Central memory CD8-positive, alpha-beta T cell (primary cell): ENCODE data around the gene SPATA31E1.
"Not testable (repeated sequence)": the region's sequence is repeated elsewhere in the genome, so short reads cannot be mapped to it uniquely, and the experiment has no call there.

Experiments
- ATAC-seq: fragments of 150-1000 bp; cut with Tn5 transposase; replicated peaks from 2 replicates; pipeline ENCODE4 v1.10.0; 2022; ENCODE audit warnings: mild to moderate bottlenecking, moderate FRiP score, moderate number of reproducible peaks; ENCODE audit not compliant: poor library complexity, severe bottlenecking; ENCODE audit errors: extremely low read depth
- DNase-seq, 2 donors: peaks; one replicate each; pipeline ENCODE4 v3.0.0; 2021; ENCODE audit warnings: low spot score in 2 of 2
- H3K27ac Mint-ChIP-seq: one replicate; pipeline ENCODE4 v1.8.0; 2022; ENCODE audit warnings: low read depth, mild to moderate bottlenecking, moderate library complexity, mixed read lengths
- H3K27me3 Mint-ChIP-seq: one replicate; pipeline ENCODE4 v1.8.0; 2022; ENCODE audit warnings: mixed read lengths
- H3K36me3 Mint-ChIP-seq: one replicate; pipeline ENCODE4 v1.8.0; 2022; ENCODE audit warnings: mild to moderate bottlenecking, moderate library complexity, mixed read lengths; ENCODE audit not compliant: insufficient read depth
- H3K4me1 Mint-ChIP-seq: one replicate; pipeline ENCODE4 v1.8.0; 2022; ENCODE audit warnings: mixed read lengths
- H3K4me3 Mint-ChIP-seq: one replicate; pipeline ENCODE4 v1.8.0; 2022; ENCODE audit warnings: mild to moderate bottlenecking, moderate library complexity, mixed read lengths
- H3K9me3 Mint-ChIP-seq: one replicate; pipeline ENCODE4 v1.8.0; 2022; ENCODE audit warnings: mixed read lengths

The SPATA31E1 gene

DNA sequence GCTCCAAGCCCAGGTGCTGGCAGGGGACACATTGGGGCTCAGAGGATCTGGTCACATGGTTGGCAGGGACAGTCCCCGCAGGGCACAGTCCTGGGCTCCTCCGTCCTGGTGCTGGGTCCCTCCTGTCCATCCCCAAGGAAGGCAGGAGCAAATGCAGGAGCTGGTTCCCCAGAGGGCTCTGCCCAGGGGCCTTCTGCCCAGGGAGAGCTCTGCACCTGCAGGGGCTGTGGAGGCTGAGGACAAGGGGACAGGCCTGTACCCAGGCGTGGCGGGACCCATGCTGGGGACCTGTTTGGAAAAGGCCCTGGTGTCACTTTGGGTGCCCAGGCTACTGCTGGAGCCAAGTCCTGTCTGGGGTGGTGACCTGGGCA lies 7.2 kb downstream of the SPATA31E1 start:
- Mint-ChIP-seq H3K4me1 (no peaks in the 10 kb centered on the region), H3K9me3 (no peaks in the 10 kb centered on the region), H3K36me3 (no peaks in the 10 kb centered on the region), H3K4me3 (no peak overlapping the region), H3K27me3 (peaks cover 45% of the 10 kb centered on the region), H3K27ac (no peak overlapping the region)
- no peak for DNase-seq
- no peak for ATAC-seq

DNA sequence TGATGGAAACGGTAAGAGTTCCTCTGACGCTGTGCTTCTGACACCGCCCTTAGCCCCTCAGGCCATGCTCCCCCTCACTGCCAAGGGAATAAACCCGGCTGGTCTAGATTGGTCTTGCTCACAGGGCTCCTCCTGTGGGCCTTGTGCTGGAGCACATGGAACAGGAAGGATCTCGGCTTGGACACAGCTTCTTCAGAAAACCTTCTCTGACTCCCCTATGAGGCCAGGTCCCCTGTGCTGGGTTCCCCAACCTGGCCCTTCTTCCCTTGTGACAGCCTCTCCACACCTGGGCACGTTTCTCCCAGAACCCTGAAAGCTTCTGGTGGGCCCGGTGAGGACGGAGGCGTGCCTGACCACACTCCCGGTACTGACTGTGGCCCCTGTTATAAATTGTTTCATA lies 8.2 kb downstream of the SPATA31E1 start:
- H3K4me3 Mint-ChIP-seq: no peak overlapping the region
- no peaks in the 10 kb centered on the region for H3K4me1 Mint-ChIP-seq
- H3K9me3 Mint-ChIP-seq: no peaks in the 10 kb centered on the region
- peaks cover 41% of the 10 kb centered on the region for H3K27me3 Mint-ChIP-seq
- ATAC-seq (no peak), DNase-seq (no peak)
- H3K36me3 Mint-ChIP-seq: no peaks in the 10 kb centered on the region
- H3K27ac Mint-ChIP-seq: no peak overlapping the region

DNA sequence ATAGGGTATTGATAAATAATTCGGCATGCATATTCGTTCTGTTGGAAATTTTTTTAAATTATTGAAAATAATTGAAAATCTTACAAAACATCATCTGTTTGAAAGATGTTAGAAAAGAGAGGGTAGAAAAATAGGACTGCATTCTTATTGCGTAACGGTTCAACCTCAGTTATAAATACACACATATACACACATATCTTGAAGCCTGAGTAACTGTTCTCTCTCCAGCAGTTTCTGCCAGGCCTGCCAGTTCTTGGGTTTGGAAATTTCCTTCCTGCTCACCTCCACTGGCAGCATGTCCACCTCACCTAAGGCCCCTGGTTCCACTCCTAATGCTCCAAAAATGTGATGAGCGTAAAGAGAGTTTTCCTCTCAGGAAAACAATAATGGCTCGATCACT lies 9.1 kb downstream of the SPATA31E1 start:
- peaks cover 32% of the 10 kb centered on the region for H3K27me3 Mint-ChIP-seq
- no peak for DNase-seq

DNA sequence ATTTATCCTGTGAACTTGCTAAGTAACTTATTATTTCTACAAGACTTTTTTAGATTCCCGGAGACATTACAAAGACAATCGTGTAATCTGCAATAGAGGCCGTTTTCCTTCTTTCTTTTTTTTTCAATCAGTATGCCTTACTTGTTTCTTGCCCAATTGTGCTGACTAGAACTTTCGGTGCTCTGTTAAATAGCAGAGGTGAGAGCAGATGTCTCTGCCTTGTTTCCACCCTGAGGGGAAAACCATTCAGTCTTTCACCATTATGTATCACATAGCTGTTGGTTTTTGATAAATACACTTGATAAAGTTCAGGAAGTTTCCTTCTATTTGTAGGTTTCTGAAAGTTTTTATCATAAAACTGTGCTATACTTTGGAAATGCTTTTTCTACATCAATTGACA lies 10.3 kb downstream of the SPATA31E1 start:
- H3K4me3 Mint-ChIP-seq: no peak overlapping the region
- no peak overlapping the region for H3K27ac Mint-ChIP-seq
- H3K4me1 Mint-ChIP-seq: no peaks in the 10 kb centered on the region
- no peaks in the 10 kb centered on the region for H3K9me3 Mint-ChIP-seq
- ATAC-seq (no peak), DNase-seq (no peak)
- H3K27me3 Mint-ChIP-seq: peaks cover 28% of the 10 kb centered on the region
- no peaks in the 10 kb centered on the region for H3K36me3 Mint-ChIP-seq

More for the DNA sequence above, 9.1 kb downstream of the SPATA31E1 start:
- Mint-ChIP-seq H3K4me3 (no peak overlapping the region), H3K27ac (no peak overlapping the region), H3K4me1 (no peaks in the 10 kb centered on the region), H3K9me3 (no peaks in the 10 kb centered on the region), H3K36me3 (no peaks in the 10 kb centered on the region)
- no peak for ATAC-seq

DNA sequence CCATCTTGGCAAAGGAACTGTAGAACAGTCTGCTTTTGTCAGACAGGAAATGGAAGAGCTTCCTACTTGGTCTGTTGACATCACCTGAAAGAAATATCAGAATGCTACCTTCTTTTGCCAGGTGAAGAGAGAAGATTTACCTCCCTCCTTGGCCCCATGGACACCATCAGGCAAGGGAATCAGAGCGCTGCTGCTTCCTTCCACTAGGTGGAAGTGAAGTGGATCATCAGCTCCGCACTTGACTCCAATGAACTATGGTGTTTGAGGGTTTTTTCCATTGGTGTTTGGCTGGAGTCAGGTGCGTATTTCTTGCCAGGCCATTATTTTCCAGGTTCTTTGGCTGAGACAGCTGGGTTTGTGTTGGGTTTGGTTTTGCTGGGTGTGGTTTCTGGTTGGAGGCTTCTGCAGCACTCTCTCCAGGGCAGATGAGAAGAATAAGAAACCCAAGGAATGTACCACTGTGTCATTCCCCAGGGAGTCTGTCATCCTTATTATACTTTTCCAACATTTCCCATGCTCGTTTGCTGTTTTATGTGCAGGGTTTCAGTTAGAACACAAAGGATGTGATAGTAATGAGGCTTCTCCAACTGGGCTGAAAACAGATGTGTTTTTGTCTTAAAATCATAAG lies 12.4 kb downstream of the SPATA31E1 start:
- no peak overlapping the region for H3K4me3 Mint-ChIP-seq
- H3K36me3 Mint-ChIP-seq: no peaks in the 10 kb centered on the region
- H3K27me3 Mint-ChIP-seq: peaks cover 49% of the 10 kb centered on the region
- DNase-seq (no peak), ATAC-seq (no peak)
- no peaks in the 10 kb centered on the region for H3K4me1 Mint-ChIP-seq
- H3K9me3 Mint-ChIP-seq: no peaks in the 10 kb centered on the region
- H3K27ac Mint-ChIP-seq: no peak overlapping the region

DNA sequence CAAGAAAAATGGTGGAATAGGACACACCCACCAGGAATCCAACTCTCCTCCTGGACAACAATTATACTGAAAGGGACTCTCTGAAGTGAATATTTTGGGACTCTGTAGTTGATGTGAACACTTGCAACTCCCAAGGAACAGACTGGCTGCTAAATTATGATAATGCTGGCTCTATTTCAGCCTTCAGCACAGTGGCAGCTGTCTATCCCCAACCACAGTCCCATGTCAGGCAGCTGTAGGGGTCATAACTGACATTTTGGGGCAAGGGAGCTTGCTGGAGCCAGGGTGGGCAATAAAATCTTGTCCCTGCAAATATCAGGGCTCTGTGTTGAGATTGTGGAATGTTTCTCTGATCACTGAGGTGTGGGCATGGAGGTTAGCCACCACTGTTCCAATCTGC lies 14.2 kb downstream of the SPATA31E1 start:
- DNase-seq (no peak), ATAC-seq (no peak)
- Mint-ChIP-seq H3K9me3 (peaks cover 6% of the 10 kb centered on the region), H3K27ac (no peak overlapping the region), H3K4me1 (no peaks in the 10 kb centered on the region), H3K4me3 (no peak overlapping the region), H3K27me3 (peaks cover 42% of the 10 kb centered on the region), H3K36me3 (no peaks in the 10 kb centered on the region)

DNA sequence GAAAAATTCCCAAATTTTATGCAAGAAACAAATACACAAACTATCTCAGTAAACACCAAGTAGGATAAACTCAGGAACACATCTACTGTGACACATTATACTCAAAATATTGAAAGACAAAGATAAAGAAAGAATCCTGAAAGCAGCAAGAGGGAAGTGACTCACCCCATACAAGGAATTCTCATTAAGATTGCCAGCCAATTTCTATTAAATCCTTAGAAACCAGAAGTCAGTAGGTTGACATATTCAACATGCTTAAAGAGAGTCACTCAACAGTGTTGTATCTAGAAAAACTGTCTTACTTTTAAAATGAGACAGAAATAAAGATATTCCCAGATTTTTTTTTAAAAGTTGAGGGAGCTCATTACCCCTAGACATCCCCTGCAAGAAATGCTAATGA lies 15.5 kb downstream of the SPATA31E1 start:
- no peaks in the 10 kb centered on the region for H3K36me3 Mint-ChIP-seq
- no peaks in the 10 kb centered on the region for H3K4me1 Mint-ChIP-seq
- ATAC-seq: no peak
- peaks cover 45% of the 10 kb centered on the region for H3K27me3 Mint-ChIP-seq
- H3K4me3 Mint-ChIP-seq: no peak overlapping the region
- H3K27ac Mint-ChIP-seq: no peak overlapping the region
- DNase-seq: no peak
- H3K9me3 Mint-ChIP-seq: peaks cover 8% of the 10 kb centered on the region

DNA sequence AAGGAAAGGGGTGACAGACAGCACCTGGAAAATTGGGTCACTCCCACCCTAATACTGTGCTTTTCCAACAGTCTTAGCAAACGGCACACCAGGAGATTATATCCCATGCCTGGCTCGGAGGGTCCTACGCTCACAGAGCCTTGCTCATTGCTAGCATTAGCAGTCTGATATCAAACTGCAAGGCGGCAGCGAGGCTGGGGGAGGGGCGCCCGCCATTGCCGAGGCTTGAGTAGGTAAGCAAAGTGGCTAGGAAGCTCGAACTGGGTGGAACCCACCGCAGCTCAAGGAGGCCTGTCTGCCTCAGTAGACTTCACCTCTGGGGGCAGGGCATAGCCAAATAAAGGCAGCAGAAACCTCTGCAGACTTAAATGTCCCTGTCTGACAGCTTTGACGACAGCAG lies 19.7 kb downstream of the SPATA31E1 start:
- not testable (repeated sequence) for ATAC-seq, H3K4me1 Mint-ChIP-seq, H3K4me3 Mint-ChIP-seq, H3K27ac Mint-ChIP-seq, DNase-seq, H3K36me3 Mint-ChIP-seq
- H3K27me3 Mint-ChIP-seq: peaks cover 52% of the 10 kb centered on the region
- peaks cover 22% of the 10 kb centered on the region for H3K9me3 Mint-ChIP-seq

DNA sequence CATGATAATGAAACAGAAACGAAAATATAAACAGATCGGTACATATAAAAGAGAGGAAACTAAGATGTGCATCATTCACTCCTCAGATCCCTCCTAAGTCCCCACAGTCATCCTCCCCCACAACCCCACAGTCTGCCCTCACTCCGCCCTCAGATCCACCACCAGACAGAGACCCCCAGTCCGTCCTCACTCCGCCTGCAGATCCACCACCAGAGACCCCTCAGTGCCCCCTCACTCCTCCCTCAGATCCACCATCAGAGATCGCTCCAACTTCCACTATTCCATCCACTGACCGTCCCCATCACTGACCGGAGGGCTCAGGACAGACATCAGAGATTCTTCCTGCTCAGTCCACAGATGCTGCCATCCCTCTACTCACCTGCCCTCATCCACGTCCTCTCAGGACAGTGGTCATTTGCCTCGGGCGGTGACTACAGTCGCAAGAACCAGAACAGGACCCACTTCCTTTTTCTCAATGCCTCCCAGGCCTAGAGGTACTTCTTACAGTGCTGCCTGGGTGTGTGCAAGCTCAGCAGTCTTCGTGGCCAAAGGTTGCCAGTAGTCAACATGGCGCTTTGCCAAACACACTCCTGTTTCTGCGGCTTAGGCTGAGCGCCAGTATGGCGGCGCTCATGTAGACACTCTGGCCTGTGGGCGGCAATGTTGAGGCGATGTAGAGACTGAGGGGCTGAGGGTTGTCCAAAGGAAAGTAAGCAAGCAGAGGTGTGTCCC lies 26.8 kb downstream of the SPATA31E1 start:
- peaks cover 6% of the 10 kb centered on the region for H3K9me3 Mint-ChIP-seq
- H3K4me3 Mint-ChIP-seq: no peak overlapping the region
- H3K27ac Mint-ChIP-seq: no peak overlapping the region
- no peaks in the 10 kb centered on the region for H3K36me3 Mint-ChIP-seq
- ATAC-seq: no peak
- no peaks in the 10 kb centered on the region for H3K4me1 Mint-ChIP-seq
- no peak for DNase-seq
- peaks cover 31% of the 10 kb centered on the region for H3K27me3 Mint-ChIP-seq

DNA sequence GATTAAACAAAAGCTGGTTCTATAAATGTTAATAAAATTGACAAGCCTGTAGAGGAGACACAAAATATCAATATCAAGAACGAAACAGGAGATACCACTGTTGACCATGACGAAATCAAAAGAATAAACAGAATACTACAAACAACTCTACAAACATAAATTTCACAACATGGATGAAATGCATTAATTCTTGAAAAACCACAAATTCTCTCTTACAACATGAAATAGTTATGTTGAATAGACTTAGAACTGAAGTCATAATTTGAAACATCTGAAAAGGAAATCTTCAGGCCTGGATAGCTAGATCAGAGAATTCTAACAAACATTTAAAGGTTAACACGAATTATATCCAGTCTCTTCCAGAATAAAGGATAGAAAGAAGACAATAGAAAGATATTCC lies 28.1 kb downstream of the SPATA31E1 start:
- ATAC-seq: no peak

DNA sequence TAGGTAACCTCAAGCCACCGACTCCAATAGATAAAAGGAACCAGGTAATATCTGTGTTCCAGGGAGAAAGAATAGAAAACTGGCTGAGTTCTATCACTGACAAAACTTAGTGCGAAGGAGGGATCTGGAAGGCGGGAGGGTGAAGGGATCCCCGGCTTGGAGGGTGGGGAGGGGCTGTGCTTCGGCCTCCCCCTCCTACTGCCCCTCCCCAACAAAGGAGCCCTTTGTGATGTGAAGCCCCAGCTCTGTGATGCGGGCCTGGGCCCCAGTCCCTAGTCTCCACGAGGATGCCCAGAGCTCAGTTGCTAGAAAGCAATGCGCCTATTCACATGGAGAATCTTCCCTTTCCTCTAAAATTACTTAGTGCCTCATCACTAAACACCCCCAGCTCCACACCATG lies 35.0 kb downstream of the SPATA31E1 start, which contains the start of gene SPATA31C1:
Gene SPATA31C1 (plus strand): TSS at position 301 of the 400 bp plus-strand sequence.
- not testable (repeated sequence) for H3K4me1 Mint-ChIP-seq

More for the DNA sequence above, 28.1 kb downstream of the SPATA31E1 start:
- Mint-ChIP-seq H3K36me3 (no peaks in the 10 kb centered on the region), H3K27me3 (peaks cover 20% of the 10 kb centered on the region), H3K9me3 (no peaks in the 10 kb centered on the region), H3K4me3 (no peak overlapping the region), H3K27ac (no peak overlapping the region), H3K4me1 (no peaks in the 10 kb centered on the region)
- DNase-seq: no peak

DNA sequence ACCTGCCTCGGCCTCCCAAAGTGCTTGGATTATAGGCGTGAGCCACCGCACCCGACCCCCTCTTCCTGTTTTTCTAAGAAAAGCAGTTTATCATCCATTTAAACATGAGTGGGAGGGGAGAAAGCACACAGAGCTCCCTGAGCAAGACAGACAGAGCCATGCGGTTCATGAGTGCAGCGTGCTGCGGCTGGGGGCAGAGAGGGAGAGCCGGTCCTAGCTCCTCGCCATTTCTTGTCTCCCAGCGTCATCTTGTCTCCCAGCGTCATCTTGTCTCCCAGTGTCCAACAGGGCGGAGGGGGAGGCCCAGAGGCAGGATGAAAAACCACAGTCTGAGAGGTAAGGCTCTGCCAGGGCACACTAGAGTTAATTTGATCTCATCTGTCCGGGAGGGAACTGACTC lies 36.3 kb downstream of the SPATA31E1 start:
- not testable (repeated sequence) for H3K4me3 Mint-ChIP-seq, H3K27ac Mint-ChIP-seq, H3K36me3 Mint-ChIP-seq, ATAC-seq, H3K9me3 Mint-ChIP-seq, DNase-seq, H3K4me1 Mint-ChIP-seq, H3K27me3 Mint-ChIP-seq

More for the DNA sequence above, 35.0 kb downstream of the SPATA31E1 start, which contains the start of gene SPATA31C1:
- not testable (repeated sequence) for H3K27me3 Mint-ChIP-seq, H3K9me3 Mint-ChIP-seq, DNase-seq, H3K36me3 Mint-ChIP-seq, H3K27ac Mint-ChIP-seq, ATAC-seq, H3K4me3 Mint-ChIP-seq

DNA sequence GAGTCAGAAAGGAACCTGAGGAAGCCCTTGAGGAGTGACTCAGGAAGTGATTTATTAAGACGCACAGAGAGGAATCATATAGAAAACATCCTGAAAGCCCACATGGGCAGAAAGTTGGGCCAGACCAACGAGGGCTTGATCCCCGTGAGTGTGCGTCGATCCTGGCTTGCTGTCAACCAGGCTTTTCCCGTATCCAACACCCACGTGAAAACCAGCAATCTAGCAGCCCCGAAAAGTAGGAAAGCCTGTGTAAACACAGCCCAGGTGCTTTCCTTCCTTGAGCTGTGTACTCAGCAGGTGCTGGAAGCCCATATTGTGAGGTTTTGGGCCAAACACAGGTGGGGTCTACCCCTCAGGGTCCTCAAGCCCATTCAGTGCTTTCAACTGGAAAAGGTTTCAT lies 38.9 kb downstream of the SPATA31E1 start:
- H3K36me3 Mint-ChIP-seq, H3K9me3 Mint-ChIP-seq, H3K27me3 Mint-ChIP-seq, ATAC-seq, H3K4me3 Mint-ChIP-seq, H3K4me1 Mint-ChIP-seq, H3K27ac Mint-ChIP-seq, DNase-seq: not testable (repeated sequence)
